ENCODE data around the gene DIP2C.

The DIP2C gene

GRCh38 chr10:672992-673391, 16.5 kb downstream of the DIP2C start:
- DNase-seq = no peak
- Histone ChIP-seq H3K27ac (no peak overlapping the region), H3K27me3 (replicated peaks) (no peaks in the 10 kb centered on the region), H3K36me3 (replicated peaks) (no peaks in the 10 kb centered on the region), H3K4me3 (ENCODE audit: low read depth, low read length) (no peak overlapping the region)
- in situ Hi-C loops (cut with HindIII; ENCODE audit: low pct_ligation_motif_present, low sequenced_read_pairs) = no loop called here
- TF ChIP-seq CTCF (IDR thresholded peaks at IDR 0.05; ENCODE audit: low read depth, low read length, missing control alignments) = no peak

- Histone ChIP-seq H3K27ac (no peak overlapping the region), H3K36me3 (replicated peaks) (no peaks in the 10 kb centered on the region), H3K27me3 (replicated peaks) (no peaks in the 10 kb centered on the region), H3K4me3 (ENCODE audit: low read depth, low read length) (no peak overlapping the region)
- in situ Hi-C loops (cut with HindIII; ENCODE audit: low pct_ligation_motif_present, low sequenced_read_pairs) = no loop called here
- no peak for DNase-seq
- TF ChIP-seq CTCF (IDR thresholded peaks at IDR 0.05; ENCODE audit: low read depth, low read length, missing control alignments) = no peak
Measured at GRCh38 chr10:672203-672602, 17.3 kb downstream of the DIP2C start.

GRCh38 chr10:670990-671389, 18.5 kb downstream of the DIP2C start:
- no peaks in the 10 kb centered on the region for H3K36me3 ChIP-seq (replicated peaks)
- no peak overlapping the region for H3K27ac ChIP-seq
- H3K27me3 ChIP-seq (replicated peaks) = no peaks in the 10 kb centered on the region
- in situ Hi-C loops (cut with HindIII; ENCODE audit: low pct_ligation_motif_present, low sequenced_read_pairs) = no loop called here
- DNase-seq = no peak
- no peak for TF ChIP-seq CTCF (IDR thresholded peaks at IDR 0.05; ENCODE audit: low read depth, low read length, missing control alignments)
- H3K4me3 ChIP-seq (ENCODE audit: low read depth, low read length) = no peak overlapping the region

GRCh38 chr10:670038-670437, 19.4 kb downstream of the DIP2C start:
- in situ Hi-C loops (cut with HindIII; ENCODE audit: low pct_ligation_motif_present, low sequenced_read_pairs) = no loop called here

GRCh38 chr10:668786-669485, 20.5 kb downstream of the DIP2C start:
- no peak overlapping the region for H3K4me3 ChIP-seq (ENCODE audit: low read depth, low read length)
- H3K36me3 ChIP-seq (replicated peaks) = no peaks in the 10 kb centered on the region
- H3K27me3 ChIP-seq (replicated peaks) = no peaks in the 10 kb centered on the region
- in situ Hi-C loops (cut with HindIII; ENCODE audit: low pct_ligation_motif_present, low sequenced_read_pairs) = no loop called here
- no peak for TF ChIP-seq CTCF (IDR thresholded peaks at IDR 0.05; ENCODE audit: low read depth, low read length, missing control alignments)
- DNase-seq = no peak
- no peak overlapping the region for H3K27ac ChIP-seq

More at GRCh38 chr10:670038-670437, 19.4 kb downstream of the DIP2C start:
- Histone ChIP-seq H3K27ac (no peak overlapping the region), H3K36me3 (replicated peaks) (no peaks in the 10 kb centered on the region), H3K27me3 (replicated peaks) (no peaks in the 10 kb centered on the region), H3K4me3 (ENCODE audit: low read depth, low read length) (no peak overlapping the region)
- TF ChIP-seq CTCF (IDR thresholded peaks at IDR 0.05; ENCODE audit: low read depth, low read length, missing control alignments) = no peak
- DNase-seq = no peak

- Histone ChIP-seq H3K4me3 (ENCODE audit: low read depth, low read length) (no peak overlapping the region), H3K36me3 (replicated peaks) (no peaks in the 10 kb centered on the region), H3K27ac (no peak overlapping the region), H3K27me3 (replicated peaks) (no peaks in the 10 kb centered on the region)
- in situ Hi-C loops (cut with HindIII; ENCODE audit: low pct_ligation_motif_present, low sequenced_read_pairs) = no loop called here
- TF ChIP-seq CTCF (IDR thresholded peaks at IDR 0.05; ENCODE audit: low read depth, low read length, missing control alignments) = no peak
- DNase-seq = no peak
Measured at GRCh38 chr10:667602-668143, 21.8 kb downstream of the DIP2C start.

All from brain microvascular endothelial cell (primary cell).